Measurements from ENCODE around the gene MED13L.

The MED13L gene

DNA sequence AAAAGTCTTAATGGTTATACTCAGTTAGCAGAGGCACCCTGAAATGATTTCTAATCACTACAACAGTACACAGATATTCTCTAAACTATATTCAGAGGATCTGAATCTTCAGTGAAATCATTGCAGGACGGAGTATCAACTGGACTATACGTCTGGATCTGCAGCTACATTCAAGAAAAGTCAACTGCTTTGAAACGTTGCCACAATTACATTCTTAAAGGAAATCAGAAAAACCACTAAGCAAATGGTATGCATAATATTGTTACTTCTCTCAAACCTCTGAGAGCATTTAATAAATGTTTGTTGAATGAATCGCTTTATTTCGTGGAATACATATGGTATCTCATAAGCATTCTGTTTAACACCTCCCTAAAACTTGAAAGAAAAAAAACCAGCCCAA is 67.4 kb downstream of the MED13L start:
- TF ChIP-seq, protein P1, sequence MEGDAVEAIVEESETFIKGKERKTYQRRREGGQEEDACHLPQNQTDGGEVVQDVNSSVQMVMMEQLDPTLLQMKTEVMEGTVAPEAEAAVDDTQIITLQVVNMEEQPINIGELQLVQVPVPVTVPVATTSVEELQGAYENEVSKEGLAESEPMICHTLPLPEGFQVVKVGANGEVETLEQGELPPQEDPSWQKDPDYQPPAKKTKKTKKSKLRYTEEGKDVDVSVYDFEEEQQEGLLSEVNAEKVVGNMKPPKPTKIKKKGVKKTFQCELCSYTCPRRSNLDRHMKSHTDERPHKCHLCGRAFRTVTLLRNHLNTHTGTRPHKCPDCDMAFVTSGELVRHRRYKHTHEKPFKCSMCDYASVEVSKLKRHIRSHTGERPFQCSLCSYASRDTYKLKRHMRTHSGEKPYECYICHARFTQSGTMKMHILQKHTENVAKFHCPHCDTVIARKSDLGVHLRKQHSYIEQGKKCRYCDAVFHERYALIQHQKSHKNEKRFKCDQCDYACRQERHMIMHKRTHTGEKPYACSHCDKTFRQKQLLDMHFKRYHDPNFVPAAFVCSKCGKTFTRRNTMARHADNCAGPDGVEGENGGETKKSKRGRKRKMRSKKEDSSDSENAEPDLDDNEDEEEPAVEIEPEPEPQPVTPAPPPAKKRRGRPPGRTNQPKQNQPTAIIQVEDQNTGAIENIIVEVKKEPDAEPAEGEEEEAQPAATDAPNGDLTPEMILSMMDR (IDR thresholded peaks at IDR 0.05; ENCODE audit: poor library complexity, severe bottlenecking): no peak
- DNase-seq (ENCODE audit: low spot score): no peak
- Histone ChIP-seq H3K27me3 (ENCODE audit: insufficient read depth, poor library complexity, severe bottlenecking) (no peaks in the 10 kb centered on the region), H3K9me3 (ENCODE audit: severe bottlenecking) (no peaks in the 10 kb centered on the region), H3K36me3 (ENCODE audit: low read depth) (no peaks in the 10 kb centered on the region), H3K27ac (ENCODE audit: poor library complexity, severe bottlenecking) (no peak overlapping the region), H3K4me3 (ENCODE audit: severe bottlenecking) (no peak overlapping the region), H3K4me1 (ENCODE audit: insufficient read depth, poor library complexity, severe bottlenecking) (no peaks in the 10 kb centered on the region)
- no peak for ATAC-seq (ENCODE audit: low read depth)

DNA sequence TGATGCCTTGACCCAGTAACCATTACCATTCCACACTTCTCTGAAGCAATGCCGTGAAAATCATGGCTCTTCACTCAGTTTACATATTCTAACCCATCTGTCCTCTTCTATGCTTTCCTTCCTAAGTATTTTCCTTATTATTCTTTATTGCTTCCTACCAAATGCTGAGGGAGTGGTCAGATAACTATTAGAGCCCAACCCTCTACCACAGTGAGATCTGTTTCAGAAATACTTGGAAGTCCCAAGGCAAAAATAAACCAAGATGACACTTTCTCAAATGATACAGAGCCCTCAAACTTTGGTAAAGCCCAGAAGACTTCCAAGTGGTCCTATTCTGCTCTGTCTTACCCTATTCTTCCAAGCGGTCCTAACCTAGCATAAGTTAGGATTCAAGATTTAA is 68.0 kb downstream of the MED13L start:
- Histone ChIP-seq H3K4me1 (ENCODE audit: insufficient read depth, poor library complexity, severe bottlenecking) (no peaks in the 10 kb centered on the region), H3K27ac (ENCODE audit: poor library complexity, severe bottlenecking) (no peak overlapping the region)

DNA sequence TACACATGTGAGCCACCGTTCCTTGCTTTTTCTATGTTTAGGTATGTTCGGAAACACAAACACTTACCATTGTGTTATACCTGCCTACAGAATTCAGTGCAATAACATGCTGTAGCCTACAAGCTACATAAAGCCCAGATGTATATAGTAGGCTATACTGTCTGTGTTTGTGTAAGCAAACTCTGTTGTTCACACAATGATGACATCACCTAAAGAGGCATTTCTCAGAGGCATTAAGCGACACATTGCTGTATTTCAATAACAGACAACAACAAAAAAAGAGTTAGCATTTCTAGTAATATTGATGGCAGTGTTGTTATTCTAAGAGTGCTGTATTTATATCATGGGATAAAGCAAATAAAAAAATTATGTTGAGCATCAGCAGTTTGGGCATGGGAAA is 70.2 kb downstream of the MED13L start:
- Histone ChIP-seq H3K36me3 (ENCODE audit: low read depth) (no peaks in the 10 kb centered on the region), H3K27me3 (ENCODE audit: insufficient read depth, poor library complexity, severe bottlenecking) (no peaks in the 10 kb centered on the region), H3K9me3 (ENCODE audit: severe bottlenecking) (no peaks in the 10 kb centered on the region), H3K4me3 (ENCODE audit: severe bottlenecking) (no peak overlapping the region), H3K4me1 (ENCODE audit: insufficient read depth, poor library complexity, severe bottlenecking) (no peaks in the 10 kb centered on the region), H3K27ac (ENCODE audit: poor library complexity, severe bottlenecking) (no peak overlapping the region)
- ATAC-seq (ENCODE audit: low read depth) (no peak), DNase-seq (ENCODE audit: low spot score) (no peak)
- TF ChIP-seq, protein P1 (IDR thresholded peaks at IDR 0.05; ENCODE audit: poor library complexity, severe bottlenecking): no peak

More for the DNA sequence above, 68.0 kb downstream of the MED13L start:
- Histone ChIP-seq H3K4me3 (ENCODE audit: severe bottlenecking) (no peak overlapping the region), H3K36me3 (ENCODE audit: low read depth) (no peaks in the 10 kb centered on the region), H3K27me3 (ENCODE audit: insufficient read depth, poor library complexity, severe bottlenecking) (no peaks in the 10 kb centered on the region), H3K9me3 (ENCODE audit: severe bottlenecking) (no peaks in the 10 kb centered on the region)
- ATAC-seq (ENCODE audit: low read depth) (no peak), DNase-seq (ENCODE audit: low spot score) (no peak)
- TF ChIP-seq, protein P1 (IDR thresholded peaks at IDR 0.05; ENCODE audit: poor library complexity, severe bottlenecking): no peak

DNA sequence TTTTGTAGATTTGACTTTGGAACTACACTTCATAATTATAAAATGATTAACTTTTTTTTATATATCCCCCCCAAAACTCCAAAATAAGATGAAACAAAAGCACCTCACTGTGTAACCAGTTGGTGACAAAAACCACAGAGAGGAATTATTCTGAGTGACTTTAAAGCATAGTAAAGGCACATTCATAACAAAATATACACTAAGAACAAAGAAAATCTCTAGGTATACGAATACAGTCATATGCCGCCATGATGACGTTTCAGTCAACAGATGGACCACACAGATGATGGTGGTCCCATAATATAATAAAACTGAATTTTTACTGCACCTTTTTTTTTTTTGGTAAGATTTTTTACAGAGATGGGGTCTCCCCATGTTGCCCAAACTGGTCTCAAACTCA is 70.7 kb downstream of the MED13L start:
- Histone ChIP-seq H3K27ac (ENCODE audit: poor library complexity, severe bottlenecking) (no peak overlapping the region), H3K9me3 (ENCODE audit: severe bottlenecking) (no peaks in the 10 kb centered on the region), H3K4me1 (ENCODE audit: insufficient read depth, poor library complexity, severe bottlenecking) (no peaks in the 10 kb centered on the region), H3K27me3 (ENCODE audit: insufficient read depth, poor library complexity, severe bottlenecking) (no peaks in the 10 kb centered on the region), H3K36me3 (ENCODE audit: low read depth) (no peaks in the 10 kb centered on the region), H3K4me3 (ENCODE audit: severe bottlenecking) (no peak overlapping the region)
- no peak for DNase-seq (ENCODE audit: low spot score)
- TF ChIP-seq, protein P1 (IDR thresholded peaks at IDR 0.05; ENCODE audit: poor library complexity, severe bottlenecking): no peak
- no peak for ATAC-seq (ENCODE audit: low read depth)

DNA sequence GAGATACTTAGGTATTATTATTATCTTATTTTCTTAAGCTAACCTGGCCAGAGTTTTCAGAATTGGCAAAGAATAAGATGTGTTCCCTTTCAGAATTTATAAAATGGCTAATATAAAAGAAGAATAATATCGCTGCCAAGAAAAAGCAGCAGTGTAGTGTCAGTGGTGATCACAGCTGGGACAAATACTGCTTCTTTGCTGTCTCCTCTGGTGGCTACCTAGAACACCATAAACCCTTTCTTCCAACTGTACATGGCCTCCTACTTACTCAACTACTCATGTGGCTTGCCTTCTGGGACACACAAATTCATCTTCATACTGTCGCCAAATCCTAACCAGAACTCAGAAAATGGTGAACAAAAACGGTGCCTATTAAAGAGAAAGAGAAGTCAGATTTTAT is 72.7 kb downstream of the MED13L start:
- TF ChIP-seq, protein P1 (IDR thresholded peaks at IDR 0.05; ENCODE audit: poor library complexity, severe bottlenecking): no peak
- Histone ChIP-seq H3K4me1 (ENCODE audit: insufficient read depth, poor library complexity, severe bottlenecking) (no peaks in the 10 kb centered on the region), H3K4me3 (ENCODE audit: severe bottlenecking) (no peak overlapping the region), H3K27ac (ENCODE audit: poor library complexity, severe bottlenecking) (no peak overlapping the region), H3K36me3 (ENCODE audit: low read depth) (no peaks in the 10 kb centered on the region), H3K9me3 (ENCODE audit: severe bottlenecking) (no peaks in the 10 kb centered on the region), H3K27me3 (ENCODE audit: insufficient read depth, poor library complexity, severe bottlenecking) (no peaks in the 10 kb centered on the region)
- no peak for DNase-seq (ENCODE audit: low spot score)
- ATAC-seq (ENCODE audit: low read depth): no peak
